Activated T-cell treated with anti-CD3 and anti-CD28 coated beads for 48 hours (primary cell): ENCODE results near the gene PKP1.

ENCODE experiments used
- DNase-seq: peaks from one replicate; pipeline ENCODE4 v3.0.0-alpha.2; 2020; ENCODE audit warnings: low read depth

The PKP1 gene

DNA sequence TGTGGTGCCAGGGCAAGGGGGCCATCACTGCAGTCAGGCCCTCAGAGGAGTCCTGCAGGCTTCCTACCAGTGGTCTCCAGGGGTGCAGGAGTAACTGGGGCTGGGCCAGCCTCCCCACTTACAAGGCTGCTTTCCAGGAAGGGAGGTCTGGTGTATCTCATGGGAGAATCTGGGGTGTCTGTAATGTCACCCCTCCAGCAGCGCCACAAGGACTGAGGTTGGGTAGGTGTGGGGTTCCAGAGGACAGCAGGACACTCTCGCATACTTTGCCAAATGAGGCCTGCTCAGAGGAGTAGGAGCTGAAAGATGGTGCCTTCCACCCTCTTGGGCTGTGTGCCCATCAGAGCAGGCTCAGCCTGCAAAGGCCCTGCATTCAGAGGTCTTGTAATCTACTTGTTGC is 47.2 kb downstream of the PKP1 start:
- no peak for DNase-seq

- no peak for DNase-seq
Observed at GRCh38 chr1:201331166-201331565, 47.9 kb downstream of the PKP1 start.

GRCh38 chr1:201332021-201332420 is 48.7 kb downstream of the PKP1 start:
- no peak for DNase-seq

DNA sequence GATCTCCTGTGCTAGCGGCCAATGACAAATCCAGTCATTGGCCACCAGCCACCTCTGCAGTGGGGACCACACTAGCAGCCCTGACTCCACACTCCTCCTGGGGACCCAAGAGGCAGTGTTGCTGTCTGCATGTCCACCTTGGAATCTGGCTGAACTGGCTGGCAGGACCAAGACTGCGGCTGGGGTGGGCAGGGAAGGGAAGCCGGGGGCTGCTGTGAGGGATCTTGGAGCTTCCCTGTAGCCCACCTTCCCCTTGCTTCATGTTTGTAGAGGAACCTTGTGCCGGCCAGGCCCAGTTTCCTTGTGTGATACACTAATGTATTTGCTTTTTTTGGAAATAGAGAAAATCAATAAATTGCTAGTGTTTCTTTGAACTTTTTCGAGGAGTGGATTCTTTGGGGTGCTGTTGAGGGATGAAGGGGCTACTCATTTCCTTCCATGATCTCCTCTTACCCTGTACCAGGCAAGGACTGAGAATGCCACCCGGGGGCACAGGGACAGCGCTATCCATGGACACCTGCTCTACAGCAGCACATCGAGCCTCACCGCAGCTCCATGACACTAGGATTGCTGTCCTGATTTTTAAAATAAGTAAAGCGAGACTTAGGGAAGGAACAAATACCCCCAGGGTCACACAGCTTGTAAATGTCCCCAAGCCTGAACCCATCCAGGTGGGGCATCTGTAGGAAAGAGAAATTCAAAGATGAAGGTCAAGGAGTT is 49.5 kb downstream of the PKP1 start:
- DNase-seq, result no peak

DNA sequence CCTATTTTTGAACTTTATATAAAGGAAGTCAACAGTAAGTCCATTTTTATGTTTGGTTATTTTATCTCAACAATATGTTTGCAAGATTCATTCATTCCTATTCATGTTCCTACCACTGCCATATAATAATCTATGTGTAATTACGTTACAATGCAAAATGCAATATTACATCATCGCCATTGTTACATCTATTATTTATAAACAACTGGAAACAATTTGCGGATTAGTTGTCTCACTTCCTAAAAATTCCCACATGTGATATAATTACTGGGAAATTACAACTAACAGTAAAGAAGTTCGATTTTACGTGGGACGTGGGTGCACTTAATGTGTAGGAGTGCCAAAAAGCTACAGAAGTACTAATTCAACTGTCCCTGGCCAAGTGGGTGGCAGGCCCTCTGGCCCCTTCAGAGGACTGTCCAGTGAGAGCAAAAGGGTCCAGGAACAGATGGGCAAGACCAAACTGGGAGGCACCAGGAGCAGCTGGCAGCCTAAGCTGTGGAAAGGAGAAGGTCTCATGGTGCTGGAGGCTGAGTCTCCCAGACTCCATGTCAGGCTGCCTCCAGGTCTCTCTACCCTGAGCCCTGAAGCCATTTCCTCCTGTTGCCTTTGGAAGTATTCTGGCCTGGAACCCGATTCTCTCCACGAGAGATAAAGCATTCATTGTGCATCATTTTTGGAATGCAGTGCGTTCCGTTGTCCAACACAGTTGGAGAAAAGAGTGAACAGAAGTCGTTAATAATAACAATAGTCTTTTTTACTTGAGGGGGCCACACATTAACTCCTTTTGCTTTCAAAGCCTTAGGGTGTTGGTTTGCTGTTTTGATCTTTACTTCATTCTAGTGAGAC is 51.2 kb downstream of the PKP1 start:
- DNase-seq, result no peak

- no peak for DNase-seq
Observed at GRCh38 chr1:201335174-201335870, 52.0 kb downstream of the PKP1 start.

GRCh38 chr1:201335901-201336300 is 52.6 kb downstream of the PKP1 start:
- DNase-seq, result no peak

DNA sequence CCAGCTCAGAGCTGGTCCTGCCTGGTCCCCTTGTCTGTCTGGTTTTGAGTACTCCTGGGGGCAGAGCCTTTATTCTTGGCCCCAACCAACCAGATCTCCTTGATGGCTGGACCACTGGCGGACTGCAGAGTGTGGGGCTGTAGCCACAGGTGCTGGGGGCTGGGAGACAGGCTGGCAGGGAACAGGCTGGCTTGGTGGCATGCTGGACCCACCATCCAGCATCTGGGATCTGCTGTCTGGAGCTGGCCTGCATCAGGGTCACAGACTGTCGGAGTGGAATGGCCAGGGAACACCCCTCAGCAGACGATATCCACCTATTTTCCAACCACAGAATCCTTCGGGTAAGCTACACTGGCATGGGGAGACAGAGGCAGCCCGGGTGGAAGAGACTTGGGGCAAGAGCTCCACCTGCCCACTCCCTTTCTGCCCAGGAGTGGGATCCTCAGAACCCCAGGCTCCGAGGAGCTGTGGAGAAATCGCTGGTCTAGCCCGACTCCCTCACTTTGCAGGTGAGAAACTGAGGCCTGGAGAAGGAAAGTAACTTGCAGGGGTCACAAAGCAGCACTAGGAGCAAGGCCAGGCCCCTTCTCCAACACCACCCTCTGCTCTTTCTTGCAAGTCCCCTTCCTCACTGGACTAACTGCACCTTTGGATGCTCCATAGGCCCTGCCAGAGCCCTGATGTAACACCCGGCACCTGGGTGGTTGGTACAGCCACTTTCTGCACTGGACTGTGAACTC is 53.6 kb downstream of the PKP1 start:
- DNase-seq, result no peak

GRCh38 chr1:201341377-201341776 is 58.1 kb downstream of the PKP1 start:
- DNase-seq, result no peak

- no peak for DNase-seq
Observed at GRCh38 chr1:201344206-201345080, 61.1 kb downstream of the PKP1 start.

DNA sequence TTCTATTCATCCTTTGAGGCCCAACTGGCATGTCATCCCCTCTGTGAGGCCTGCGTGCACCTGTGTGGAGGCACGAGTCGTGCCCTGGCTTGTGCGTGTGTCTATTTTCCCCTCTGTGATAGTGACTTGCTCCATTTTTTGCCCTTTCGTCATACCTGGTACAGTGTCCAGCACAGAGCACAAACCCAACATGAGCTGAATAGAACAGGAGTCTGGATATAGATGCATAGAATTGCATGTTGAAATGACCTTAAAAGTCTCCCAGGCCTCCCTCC is 61.7 kb downstream of the PKP1 start:
- DNase-seq, result no peak

- no peak for DNase-seq
Observed at GRCh38 chr1:201346337-201346939, 63.1 kb downstream of the PKP1 start.

DNA sequence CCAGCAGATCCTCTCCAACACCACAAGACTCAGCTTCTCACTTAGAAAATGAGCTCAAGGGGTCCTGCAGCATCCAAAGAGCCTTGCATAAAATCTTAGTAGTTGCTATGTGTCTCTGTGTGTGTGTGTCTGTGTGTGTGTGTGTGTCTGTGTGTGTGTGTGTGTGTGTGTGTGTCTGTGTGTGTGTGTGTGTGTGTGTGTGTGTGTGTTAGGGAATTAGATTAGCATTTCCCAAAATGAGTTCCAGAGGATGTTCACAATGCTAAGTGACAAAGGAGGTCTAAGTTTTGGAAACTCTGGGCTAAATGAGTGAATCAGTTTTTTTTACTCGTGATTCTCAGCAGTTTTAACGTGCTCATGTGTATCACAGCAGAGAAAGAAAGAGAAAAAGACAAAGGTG is 63.7 kb downstream of the PKP1 start:
- DNase-seq, result no peak

DNA sequence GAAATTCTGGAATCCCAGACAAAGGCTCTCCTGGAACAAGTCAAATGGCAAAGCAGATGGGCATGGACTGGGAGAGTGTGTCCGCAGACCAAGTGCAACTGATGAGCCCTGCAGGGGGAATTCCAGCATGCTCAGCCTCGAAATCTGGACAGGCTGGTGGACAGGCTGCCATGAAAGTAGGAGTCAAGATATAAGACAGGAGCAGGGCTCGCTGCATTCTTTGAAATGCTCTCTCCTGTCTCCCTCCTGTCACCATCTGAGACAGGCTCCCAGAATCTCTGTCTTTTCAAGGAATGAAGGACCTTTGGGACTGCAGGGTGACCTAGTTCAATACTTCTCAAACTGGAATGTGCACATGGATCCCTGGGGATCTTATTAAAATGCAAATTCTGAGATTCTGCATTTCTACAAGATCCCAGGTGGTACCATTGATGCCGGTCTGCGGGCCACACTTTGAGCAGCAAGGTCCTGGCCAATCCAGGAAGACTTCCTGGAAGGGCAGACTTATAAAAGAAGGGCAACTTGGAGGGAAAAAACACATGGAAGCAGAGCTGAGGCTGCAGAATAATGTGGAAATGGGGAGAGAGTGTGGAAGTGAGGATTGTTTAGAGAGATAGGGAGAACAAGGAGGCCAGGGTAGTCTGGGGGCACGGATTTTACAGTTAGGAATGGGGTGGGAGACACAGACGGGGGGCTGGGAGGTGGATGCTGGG is 64.3 kb downstream of the PKP1 start:
- DNase-seq, result no peak

GRCh38 chr1:201348211-201348566 is 64.9 kb downstream of the PKP1 start:
- peak; percentile 10 for DNase-seq

GRCh38 chr1:201349092-201349491 is 65.8 kb downstream of the PKP1 start:
- DNase-seq, result no peak

DNA sequence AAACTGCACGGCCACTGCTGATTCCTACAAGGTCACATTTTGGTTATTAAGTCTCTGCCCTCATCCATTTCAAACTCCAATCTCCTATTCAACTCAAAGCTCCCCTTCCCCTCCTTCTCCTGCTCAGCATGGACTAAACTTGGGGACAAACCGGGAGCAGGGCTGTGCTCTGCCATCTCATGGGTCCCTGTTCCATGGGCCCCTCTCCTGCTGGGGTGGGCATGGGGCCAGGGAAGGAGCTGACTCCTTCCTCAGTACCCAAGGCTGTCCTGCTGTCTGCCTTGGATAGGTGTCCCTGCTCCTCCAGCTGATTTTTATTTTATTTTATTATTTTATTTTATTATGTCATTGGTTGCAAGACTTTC is 67.0 kb downstream of the PKP1 start:
- DNase-seq, result no peak

DNA sequence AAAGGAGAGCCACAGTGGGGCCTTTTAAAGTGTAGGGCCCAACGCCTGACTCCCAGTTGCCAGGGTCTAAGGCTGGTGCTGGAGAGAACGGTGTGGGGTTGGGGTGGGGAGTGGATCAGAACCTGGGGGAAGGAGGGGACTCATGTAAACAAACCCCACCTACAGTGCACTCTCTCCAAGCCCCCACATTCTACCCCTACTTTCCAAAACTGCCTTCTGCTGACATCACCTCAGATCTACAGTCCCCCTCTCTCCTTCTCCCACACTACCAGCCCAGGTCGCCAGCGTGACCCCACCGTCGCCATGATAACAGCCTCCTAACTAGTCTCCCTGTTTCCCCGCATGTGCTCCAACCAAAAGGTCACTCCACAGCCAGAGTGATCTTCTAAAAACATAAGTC is 67.6 kb downstream of the PKP1 start:
- DNase-seq, result no peak

- DNase-seq, result no peak
Observed at GRCh38 chr1:201351617-201352016, 68.3 kb downstream of the PKP1 start.

- no peak for DNase-seq
Observed at GRCh38 chr1:201353186-201353940, 70.1 kb downstream of the PKP1 start.
